NCI-H748 (cell line): ENCODE measurements around the gene PRXL2A.
"Not testable (repeated sequence)": the region's sequence is repeated elsewhere in the genome, so short reads cannot be mapped to it uniquely, and the experiment has no call there.

ENCODE experiments used
- DNase-seq: peaks from one replicate; lab custom pipeline; 2025; ENCODE audit not compliant: unreplicated experiment; lab: John Stamatoyannopoulos, UW

The PRXL2A gene, protein sequence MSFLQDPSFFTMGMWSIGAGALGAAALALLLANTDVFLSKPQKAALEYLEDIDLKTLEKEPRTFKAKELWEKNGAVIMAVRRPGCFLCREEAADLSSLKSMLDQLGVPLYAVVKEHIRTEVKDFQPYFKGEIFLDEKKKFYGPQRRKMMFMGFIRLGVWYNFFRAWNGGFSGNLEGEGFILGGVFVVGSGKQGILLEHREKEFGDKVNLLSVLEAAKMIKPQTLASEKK

DNA sequence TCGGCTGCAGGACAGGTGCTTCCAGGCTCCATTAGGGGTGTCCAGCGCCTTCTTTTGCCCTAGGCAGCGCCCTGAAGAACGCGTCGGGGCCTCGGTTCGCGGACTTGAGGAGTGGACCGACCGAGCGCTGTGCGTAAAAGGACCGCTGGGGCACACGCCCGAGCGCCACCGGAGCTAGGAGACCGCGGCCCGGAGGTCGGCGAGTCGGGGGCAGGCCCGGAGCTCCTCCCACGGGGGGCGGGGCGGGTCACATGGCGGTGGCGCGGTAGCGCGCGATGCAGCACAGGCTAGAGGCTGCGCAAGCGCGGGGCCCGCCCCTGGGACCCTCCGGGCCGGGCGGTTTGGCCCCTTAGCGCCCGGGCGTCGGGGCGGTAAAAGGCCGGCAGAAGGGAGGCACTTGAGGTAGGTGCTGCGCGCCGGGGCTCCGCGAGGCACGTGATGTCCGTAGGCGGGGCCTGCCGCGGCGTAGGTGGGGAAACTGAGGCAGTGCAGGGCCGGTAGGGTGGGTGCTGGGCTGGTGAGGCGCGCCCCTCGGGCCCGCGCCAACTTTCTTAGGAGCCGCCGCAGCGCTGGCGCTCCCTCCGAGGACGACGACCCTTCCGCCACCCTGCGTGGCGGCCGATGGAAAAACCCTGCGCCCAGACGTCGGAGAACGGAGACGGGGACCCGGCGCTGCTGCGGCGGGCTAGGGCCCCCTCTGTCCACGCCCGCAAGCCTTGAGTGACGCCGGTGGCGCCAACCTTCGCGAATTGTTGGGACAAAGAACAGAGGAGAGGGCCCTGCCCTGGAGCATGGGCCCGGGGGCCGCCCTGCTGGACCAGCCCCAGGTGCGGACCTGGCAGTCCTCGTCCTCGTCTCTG, at the start of gene PRXL2A:
Gene PRXL2A, plus strand, starts transcription at position 310 of the 860 bp plus-strand sequence. CDS start 11,917 bp downstream, outside the sequence.
- peak; percentile 86 for DNase-seq

DNA sequence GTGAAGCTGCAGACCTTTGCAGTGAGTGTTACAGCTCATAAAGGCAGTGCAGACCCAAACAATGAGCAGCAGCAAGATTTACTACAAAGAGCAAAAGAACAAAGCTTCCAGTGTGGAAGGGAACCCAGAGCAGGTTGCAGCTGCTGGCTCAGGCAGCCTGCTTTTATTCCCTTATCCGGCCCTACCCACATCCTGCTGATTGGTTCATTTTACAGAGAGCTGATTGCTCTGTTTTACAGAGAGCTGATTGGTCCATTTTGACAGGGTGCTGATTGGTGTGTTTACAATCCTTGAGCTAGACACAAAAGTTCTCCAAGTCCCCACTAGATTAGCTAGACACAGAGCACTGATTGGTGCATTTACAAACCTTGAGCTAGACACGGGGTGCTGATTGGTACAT, 49.4 kb upstream of the PRXL2A start:
- not testable (repeated sequence) for DNase-seq

DNA sequence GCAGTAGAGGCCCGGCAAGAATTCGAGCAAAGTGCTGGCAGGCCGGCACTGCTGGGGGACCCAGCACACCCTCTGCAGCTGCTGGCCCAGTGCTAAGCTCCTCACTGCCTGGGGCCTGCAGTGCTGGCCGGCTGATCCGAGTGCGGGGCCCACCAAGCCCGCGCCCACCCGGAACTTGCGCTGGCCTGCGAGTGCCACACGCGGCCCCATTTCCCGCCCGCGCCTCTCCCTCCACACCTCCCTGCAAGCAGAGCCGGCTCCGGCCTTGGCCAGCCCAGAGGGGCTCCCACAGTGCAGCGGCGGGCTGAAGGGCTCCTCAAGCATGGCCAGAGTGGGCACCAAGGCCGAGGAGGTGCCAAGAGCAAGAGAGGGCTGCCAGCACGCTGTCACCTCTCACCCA, 48.7 kb upstream of the PRXL2A start:
- DNase-seq: no peak

- no peak for DNase-seq
These were observed 42.8 kb upstream of the PRXL2A start for GRCh38 chr10:80365510-80365909.

DNA sequence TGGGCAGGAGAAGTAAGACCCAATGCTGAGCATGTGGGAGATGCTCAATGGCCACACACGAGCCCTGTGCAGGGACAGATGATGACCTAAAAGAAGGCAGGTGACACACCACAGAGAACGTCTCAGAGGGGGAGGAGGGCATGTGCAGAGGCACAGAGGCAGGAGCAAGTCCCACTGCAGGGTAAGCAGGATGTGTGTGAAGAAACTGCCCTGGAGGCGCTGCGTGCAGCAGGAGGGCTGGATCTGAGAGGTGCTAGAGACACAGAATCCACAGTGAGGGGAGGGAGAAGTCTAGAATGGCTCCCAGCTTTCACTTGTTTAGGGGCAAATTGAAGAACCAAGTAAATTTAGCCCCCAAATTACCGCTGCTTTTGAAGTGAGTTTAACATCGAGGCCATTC, 36.9 kb upstream of the PRXL2A start:
- no peak for DNase-seq

- DNase-seq: no peak
These were observed 35.7 kb upstream of the PRXL2A start for GRCh38 chr10:80372675-80373074.

GRCh38 chr10:80373502-80373901, 34.8 kb upstream of the PRXL2A start:
- no peak for DNase-seq

DNA sequence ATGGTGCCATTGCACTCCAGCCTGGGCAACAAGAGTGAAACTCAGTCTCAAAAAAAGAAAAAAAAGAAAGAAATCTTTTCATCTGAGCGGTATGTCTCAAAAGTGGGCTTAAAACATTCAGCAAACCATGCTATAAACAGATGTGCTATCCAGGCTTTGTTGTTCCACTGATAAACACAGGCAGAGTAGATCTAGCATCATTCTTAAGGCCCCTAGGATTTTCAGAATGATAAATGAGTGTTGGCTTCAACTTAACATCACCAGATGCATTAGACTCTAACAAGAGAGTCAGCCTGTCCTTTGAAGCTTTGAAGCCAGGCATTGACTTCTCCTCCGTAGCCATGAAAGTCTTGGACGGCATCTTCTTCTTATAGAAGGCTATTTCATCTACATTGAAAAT, 28.6 kb upstream of the PRXL2A start:
- no peak for DNase-seq

GRCh38 chr10:80380185-80380584, 28.2 kb upstream of the PRXL2A start:
- DNase-seq: no peak

DNA sequence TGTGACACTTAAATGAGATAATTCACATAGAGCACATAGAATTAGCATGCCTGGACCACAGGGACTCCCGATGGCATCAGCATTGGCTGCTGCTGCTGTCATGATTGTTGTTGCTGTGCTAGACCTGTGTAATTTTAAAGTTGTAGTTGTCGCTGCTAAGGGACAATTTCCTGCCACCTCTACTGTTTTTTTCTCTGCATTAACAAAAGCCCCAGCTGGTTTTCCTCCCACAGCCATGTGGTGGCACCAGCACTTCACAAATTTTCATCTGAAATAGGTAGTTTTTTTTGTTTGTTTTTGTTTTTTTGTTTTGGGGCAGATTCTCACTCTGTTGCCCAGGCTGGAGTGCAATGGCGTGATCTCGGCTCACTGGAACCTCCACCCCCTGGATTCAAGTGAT, 25.4 kb upstream of the PRXL2A start:
- peak; percentile 42 for DNase-seq

GRCh38 chr10:80390740-80391139, 17.6 kb upstream of the PRXL2A start:
- DNase-seq: no peak

- no peak for DNase-seq
These were observed 16.1 kb upstream of the PRXL2A start for GRCh38 chr10:80392250-80392649.

- DNase-seq: no peak
These were observed 13.9 kb upstream of the PRXL2A start for GRCh38 chr10:80394358-80394916.

DNA sequence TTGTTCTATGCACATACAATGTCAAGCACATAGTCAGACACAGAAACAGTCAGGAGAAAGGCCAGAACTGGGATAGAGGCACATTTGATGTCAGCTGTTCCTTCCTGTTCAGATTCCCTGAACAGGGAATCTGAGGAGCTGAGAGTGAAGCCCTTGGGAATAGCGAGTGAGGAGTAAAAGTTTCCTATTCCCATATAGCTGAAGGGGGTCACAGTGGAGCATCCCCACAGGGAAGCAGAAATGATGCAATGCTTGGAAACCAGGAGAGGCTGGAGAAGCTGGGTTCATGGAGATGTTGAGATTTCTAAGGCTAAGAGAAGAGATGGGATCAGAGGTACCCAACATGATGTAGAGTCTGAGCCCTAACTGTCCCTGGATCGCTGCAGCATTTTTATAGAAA, 11.3 kb upstream of the PRXL2A start:
- no peak for DNase-seq

GRCh38 chr10:80400136-80400804, 8.1 kb upstream of the PRXL2A start:
- no peak for DNase-seq

DNA sequence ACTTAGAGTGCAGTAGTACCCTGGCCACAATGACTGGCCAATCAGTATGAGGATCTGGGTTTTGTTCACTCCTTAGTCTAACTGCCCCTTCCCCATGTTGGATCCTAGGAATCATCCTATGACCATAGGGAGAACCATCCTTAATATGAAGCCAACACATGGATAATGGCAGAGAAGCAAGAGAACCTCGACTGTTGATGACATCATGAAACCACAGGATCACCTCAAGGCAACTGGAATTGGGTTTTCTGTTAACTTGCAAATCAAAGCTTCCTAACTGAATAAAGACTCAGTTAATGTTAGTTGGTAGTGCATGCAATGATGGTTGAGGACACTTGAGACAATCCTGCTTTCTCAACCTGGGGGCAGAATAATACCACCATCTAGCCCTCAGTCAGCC, 3.3 kb upstream of the PRXL2A start:
- no peak for DNase-seq

GRCh38 chr10:80405626-80406025, 2.7 kb upstream of the PRXL2A start:
- no peak for DNase-seq

GRCh38 chr10:80406204-80406603, 2.1 kb upstream of the PRXL2A start:
- DNase-seq: no peak

DNA sequence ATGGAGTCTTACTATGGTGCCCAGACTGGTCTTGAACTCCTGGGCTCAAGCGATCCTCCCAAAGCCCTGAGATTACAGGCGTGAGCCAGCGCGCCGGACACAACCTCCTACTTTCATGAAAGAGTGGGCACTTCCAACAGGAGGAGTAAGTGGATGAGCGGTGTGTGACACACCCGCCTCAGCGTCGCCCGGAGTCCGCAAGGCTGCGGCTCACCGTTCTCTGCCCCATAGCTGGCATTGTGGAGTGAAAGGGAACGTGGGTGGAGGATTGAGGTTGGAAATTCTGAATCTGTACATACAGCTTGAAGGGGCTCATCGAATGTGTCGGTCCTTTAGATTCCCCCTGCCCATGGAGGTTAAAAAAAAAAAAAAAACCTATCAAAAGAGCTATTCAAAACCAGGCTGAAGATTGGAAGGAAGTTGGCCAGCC, 524 bp upstream of the PRXL2A start:
- DNase-seq: peak; percentile 67

- peak; percentile 31 for DNase-seq
These were observed 770 bp downstream of the PRXL2A start for GRCh38 chr10:80409121-80409520.

DNA sequence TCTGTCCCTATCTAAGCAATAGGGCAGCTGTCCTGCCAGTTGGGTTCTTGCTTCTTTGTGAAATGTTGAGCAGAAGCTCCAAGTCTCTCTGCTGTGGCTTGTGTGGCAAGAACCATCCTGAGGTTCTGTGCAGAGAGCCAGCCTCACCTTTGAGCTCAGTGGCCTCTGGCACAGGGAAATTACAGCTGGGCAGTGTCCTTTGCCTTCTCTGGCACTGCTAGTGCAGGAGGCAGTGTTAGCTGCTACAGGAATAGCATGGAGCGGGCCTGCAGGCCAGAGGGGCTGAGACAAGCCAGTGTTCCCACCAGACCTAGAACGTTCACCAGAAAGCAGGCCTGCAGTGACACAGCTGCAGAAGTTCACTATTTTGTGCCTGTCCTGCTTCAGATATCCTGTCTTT, 1.8 kb downstream of the PRXL2A start:
- DNase-seq: no peak
